ENCODE data around the gene TTR. TPM values are rescaled to one million over a fixed set of nuclear protein-coding genes. Genes with fewer than 3 reads are reported as not detected.

Gene TTR
- 100 to 1,000 TPM; 295 to 600 TPM for total RNA-seq
- 1,000 to 10,000 TPM; 1,251 to 4,751 TPM for polyA plus RNA-seq

GRCh38 chr18:31591628-31592027 lies at the start of gene TTR:
TSS of gene TTR (plus strand) at chr18:31591877. CDS start at chr18:31591903, 26 bp downstream.
- Histone ChIP-seq H3K36me3 (ENCODE audit: control insufficient read depth in 4 of 4, insufficient read depth in 3 of 4, low read depth in 1 of 4, low read length in 3 of 4) (peaks cover 0 to 22% (median 7%) of the 10 kb centered on the region in 4 donors), H3K27me3 (ENCODE audit: control insufficient read depth in 4 of 4, insufficient read depth in 4 of 4, low read length in 3 of 4) (no peaks in the 10 kb centered on the region), H3K4me1 (ENCODE audit: control insufficient read depth in 4 of 4, insufficient read depth in 4 of 4, low read length in 3 of 4) (peaks cover 2 to 64% (median 37%) of the 10 kb centered on the region in 4 donors), H3K4me3 (ENCODE audit: low read depth in 1 of 3, low read length in 3 of 3) (peak within 1 kb of the TSS; percentile 41 to 74 (median 64)), H3K9me3 (ENCODE audit: control insufficient read depth in 4 of 4, low read length in 3 of 4) (no peaks in the 10 kb centered on the region), H3K9ac (ENCODE audit: low read depth in 1 of 2, low read length in 2 of 2) (peak within 1 kb of the TSS; percentile 60 to 97), H3K27ac (ENCODE audit: low read depth in 1 of 2, low read length in 2 of 2) (peak within 1 kb of the TSS; percentile 35 to 53)
- WGBS = 28% methylated on average over 5 of the region's 5 CpGs
- TF ChIP-seq RAD21 (IDR thresholded peaks at IDR 0.05) (peak; percentile 28 to 29), JUND (IDR thresholded peaks at IDR 0.05) (peak in 1 of 2 donors; percentile 41), EGR1 (IDR thresholded peaks at IDR 0.05; ENCODE audit: low read depth in 2 of 2) (no peak), FOXA1 (IDR thresholded peaks at IDR 0.05) (peak; percentile 89), SP1 (IDR thresholded peaks at IDR 0.05) (peak; percentile 78), FOXA2 (IDR thresholded peaks at IDR 0.05) (peak; percentile 93), HNF4A (conservative IDR thresholded peaks at IDR 0.05) (peak; percentile 46 to 66), YY1 (IDR thresholded peaks at IDR 0.05) (peak; percentile 91), TAF1 (conservative IDR thresholded peaks at IDR 0.05) (peak; percentile 100), RXRA (IDR thresholded peaks at IDR 0.05) (peak in 1 of 2 donors; percentile 49)
- TF ChIP-seq, protein P1, sequence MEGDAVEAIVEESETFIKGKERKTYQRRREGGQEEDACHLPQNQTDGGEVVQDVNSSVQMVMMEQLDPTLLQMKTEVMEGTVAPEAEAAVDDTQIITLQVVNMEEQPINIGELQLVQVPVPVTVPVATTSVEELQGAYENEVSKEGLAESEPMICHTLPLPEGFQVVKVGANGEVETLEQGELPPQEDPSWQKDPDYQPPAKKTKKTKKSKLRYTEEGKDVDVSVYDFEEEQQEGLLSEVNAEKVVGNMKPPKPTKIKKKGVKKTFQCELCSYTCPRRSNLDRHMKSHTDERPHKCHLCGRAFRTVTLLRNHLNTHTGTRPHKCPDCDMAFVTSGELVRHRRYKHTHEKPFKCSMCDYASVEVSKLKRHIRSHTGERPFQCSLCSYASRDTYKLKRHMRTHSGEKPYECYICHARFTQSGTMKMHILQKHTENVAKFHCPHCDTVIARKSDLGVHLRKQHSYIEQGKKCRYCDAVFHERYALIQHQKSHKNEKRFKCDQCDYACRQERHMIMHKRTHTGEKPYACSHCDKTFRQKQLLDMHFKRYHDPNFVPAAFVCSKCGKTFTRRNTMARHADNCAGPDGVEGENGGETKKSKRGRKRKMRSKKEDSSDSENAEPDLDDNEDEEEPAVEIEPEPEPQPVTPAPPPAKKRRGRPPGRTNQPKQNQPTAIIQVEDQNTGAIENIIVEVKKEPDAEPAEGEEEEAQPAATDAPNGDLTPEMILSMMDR (IDR thresholded peaks at IDR 0.05; ENCODE audit: low read depth, low read length, missing input control) = no peak
- TF ChIP-seq, protein P2, sequence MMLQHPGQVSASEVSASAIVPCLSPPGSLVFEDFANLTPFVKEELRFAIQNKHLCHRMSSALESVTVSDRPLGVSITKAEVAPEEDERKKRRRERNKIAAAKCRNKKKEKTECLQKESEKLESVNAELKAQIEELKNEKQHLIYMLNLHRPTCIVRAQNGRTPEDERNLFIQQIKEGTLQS (IDR thresholded peaks at IDR 0.05) = no peak
- TF ChIP-seq, protein P3, sequence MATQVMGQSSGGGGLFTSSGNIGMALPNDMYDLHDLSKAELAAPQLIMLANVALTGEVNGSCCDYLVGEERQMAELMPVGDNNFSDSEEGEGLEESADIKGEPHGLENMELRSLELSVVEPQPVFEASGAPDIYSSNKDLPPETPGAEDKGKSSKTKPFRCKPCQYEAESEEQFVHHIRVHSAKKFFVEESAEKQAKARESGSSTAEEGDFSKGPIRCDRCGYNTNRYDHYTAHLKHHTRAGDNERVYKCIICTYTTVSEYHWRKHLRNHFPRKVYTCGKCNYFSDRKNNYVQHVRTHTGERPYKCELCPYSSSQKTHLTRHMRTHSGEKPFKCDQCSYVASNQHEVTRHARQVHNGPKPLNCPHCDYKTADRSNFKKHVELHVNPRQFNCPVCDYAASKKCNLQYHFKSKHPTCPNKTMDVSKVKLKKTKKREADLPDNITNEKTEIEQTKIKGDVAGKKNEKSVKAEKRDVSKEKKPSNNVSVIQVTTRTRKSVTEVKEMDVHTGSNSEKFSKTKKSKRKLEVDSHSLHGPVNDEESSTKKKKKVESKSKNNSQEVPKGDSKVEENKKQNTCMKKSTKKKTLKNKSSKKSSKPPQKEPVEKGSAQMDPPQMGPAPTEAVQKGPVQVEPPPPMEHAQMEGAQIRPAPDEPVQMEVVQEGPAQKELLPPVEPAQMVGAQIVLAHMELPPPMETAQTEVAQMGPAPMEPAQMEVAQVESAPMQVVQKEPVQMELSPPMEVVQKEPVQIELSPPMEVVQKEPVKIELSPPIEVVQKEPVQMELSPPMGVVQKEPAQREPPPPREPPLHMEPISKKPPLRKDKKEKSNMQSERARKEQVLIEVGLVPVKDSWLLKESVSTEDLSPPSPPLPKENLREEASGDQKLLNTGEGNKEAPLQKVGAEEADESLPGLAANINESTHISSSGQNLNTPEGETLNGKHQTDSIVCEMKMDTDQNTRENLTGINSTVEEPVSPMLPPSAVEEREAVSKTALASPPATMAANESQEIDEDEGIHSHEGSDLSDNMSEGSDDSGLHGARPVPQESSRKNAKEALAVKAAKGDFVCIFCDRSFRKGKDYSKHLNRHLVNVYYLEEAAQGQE (IDR thresholded peaks at IDR 0.05) = peak; percentile 97
- TF ChIP-seq, protein P4, sequence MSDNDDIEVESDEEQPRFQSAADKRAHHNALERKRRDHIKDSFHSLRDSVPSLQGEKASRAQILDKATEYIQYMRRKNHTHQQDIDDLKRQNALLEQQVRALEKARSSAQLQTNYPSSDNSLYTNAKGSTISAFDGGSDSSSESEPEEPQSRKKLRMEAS (IDR thresholded peaks at IDR 0.05) = peak; percentile 19
- TF ChIP-seq, protein P5, sequence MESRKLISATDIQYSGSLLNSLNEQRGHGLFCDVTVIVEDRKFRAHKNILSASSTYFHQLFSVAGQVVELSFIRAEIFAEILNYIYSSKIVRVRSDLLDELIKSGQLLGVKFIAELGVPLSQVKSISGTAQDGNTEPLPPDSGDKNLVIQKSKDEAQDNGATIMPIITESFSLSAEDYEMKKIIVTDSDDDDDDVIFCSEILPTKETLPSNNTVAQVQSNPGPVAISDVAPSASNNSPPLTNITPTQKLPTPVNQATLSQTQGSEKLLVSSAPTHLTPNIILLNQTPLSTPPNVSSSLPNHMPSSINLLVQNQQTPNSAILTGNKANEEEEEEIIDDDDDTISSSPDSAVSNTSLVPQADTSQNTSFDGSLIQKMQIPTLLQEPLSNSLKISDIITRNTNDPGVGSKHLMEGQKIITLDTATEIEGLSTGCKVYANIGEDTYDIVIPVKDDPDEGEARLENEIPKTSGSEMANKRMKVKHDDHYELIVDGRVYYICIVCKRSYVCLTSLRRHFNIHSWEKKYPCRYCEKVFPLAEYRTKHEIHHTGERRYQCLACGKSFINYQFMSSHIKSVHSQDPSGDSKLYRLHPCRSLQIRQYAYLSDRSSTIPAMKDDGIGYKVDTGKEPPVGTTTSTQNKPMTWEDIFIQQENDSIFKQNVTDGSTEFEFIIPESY (IDR thresholded peaks at IDR 0.05) = peak; percentile 30
- peak; percentile 77 for DNase-seq (ENCODE audit: low spot score)

DNA sequence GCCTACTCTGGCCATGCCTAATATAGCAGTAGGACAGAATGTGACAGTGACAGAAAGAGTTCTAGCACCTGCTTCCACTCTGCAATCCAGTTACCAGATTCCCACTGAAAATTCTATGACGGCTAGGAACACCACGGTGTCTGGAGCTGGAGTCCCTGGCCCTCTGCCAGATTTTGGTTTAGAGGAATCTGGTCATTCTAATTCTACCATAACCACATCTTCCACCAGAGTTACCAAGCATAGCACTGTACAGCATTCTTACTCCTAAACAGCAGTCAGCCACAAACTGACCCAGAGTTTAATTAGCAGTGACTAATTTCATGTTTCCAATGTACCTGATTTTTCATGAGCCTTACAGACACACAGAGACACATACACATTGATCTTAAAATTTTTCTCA lies 45.2 kb upstream of the TTR start:
- no peaks in the 10 kb centered on the region for H3K9me3 ChIP-seq (ENCODE audit: control insufficient read depth in 4 of 4, low read length in 3 of 4)
- no peak for DNase-seq (ENCODE audit: low spot score)
- H3K4me3 ChIP-seq (ENCODE audit: low read depth in 1 of 3, low read length in 3 of 3) = no peak overlapping the region
- H3K27ac ChIP-seq (ENCODE audit: low read depth in 1 of 2, low read length in 2 of 2) = no peak overlapping the region
- peaks cover 0 to under 1% (median 0%) of the 10 kb centered on the region in 4 donors for H3K4me1 ChIP-seq (ENCODE audit: control insufficient read depth in 4 of 4, insufficient read depth in 4 of 4, low read length in 3 of 4)
- H3K27me3 ChIP-seq (ENCODE audit: control insufficient read depth in 4 of 4, insufficient read depth in 4 of 4, low read length in 3 of 4) = no peaks in the 10 kb centered on the region
- peaks cover 0 to 9% (median 6%) of the 10 kb centered on the region in 4 donors for H3K36me3 ChIP-seq (ENCODE audit: control insufficient read depth in 4 of 4, insufficient read depth in 3 of 4, low read depth in 1 of 4, low read length in 3 of 4)
- WGBS = 85% methylated on average over 2 of the region's 2 CpGs
- no peak overlapping the region for H3K9ac ChIP-seq (ENCODE audit: low read depth in 1 of 2, low read length in 2 of 2)
- no peak for TF ChIP-seq YY1 (IDR thresholded peaks at IDR 0.05)
- TF ChIP-seq SP1 (IDR thresholded peaks at IDR 0.05) = no peak
- TF ChIP-seq JUND (IDR thresholded peaks at IDR 0.05) = no peak
- TF ChIP-seq, protein P5 (IDR thresholded peaks at IDR 0.05) = no peak
- TF ChIP-seq, protein P3 (IDR thresholded peaks at IDR 0.05) = no peak
- TF ChIP-seq RAD21 (IDR thresholded peaks at IDR 0.05) = no peak
- no peak for TF ChIP-seq NR2F2 (IDR thresholded peaks at IDR 0.05)
